ENCODE measurements around the gene UBFD1.
A peak's percentile ranks its signal among the peaks of the same experiment; 100 is the strongest.
"Not testable (repeated sequence)": the region's sequence is repeated elsewhere in the genome, so short reads cannot be mapped to it uniquely, and the experiment has no call there.

The UBFD1 gene

GRCh38 chr16:23527961-23528643 lies 29.4 kb upstream of the UBFD1 start:
- DNase-seq (ENCODE audit: low read depth in 3 of 3, low spot score in 1 of 3) = no peak

- DNase-seq (ENCODE audit: low read depth in 3 of 3, low spot score in 1 of 3) = no peak
These were observed 28.8 kb upstream of the UBFD1 start for GRCh38 chr16:23528644-23529310.

- no peak for DNase-seq (ENCODE audit: low read depth in 3 of 3, low spot score in 1 of 3)
These were observed 27.5 kb upstream of the UBFD1 start for GRCh38 chr16:23530062-23530461.

DNA sequence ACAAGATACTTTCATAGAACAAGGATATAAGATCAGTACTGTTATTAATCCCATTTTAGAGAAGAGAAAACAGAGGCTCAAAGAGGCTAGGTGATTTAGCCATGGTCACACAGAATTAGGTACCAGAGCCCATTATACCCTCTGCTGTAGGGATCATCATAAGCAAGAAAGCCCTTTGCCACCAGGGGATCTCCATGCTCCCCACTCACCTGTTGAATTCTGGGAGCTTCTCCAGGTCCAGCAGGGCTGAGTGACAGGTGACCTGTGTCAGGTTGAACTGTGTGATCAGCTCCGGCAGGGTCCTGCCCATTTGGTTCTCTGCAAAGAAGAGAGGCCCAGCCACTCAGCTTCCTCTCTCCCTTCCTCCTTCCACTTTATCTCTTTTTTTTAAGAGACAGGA lies 25.1 kb upstream of the UBFD1 start:
- DNase-seq (ENCODE audit: low read depth in 3 of 3, low spot score in 1 of 3) = no peak

GRCh38 chr16:23534868-23535860 lies 22.4 kb upstream of the UBFD1 start:
- DNase-seq (ENCODE audit: low read depth in 3 of 3, low spot score in 1 of 3) = no peak

DNA sequence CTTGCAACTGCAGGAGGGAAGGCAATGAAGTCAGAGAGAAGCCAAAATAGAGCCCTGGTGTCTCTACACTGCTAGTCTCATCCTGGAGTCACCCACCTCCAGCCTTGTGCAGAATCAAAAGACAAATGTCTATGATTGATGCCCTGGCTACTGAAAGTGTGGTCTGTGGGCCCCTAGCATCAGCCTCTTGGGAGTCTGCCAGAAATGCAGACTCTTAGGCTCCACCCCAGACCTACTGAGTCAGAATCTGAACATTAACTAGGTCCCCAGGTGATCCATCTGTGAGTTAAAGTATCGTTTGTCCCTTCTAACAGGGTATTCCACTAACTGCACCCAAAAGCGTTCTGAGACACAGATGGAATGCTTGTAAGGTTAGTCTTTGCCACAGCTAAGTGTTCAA lies 21.6 kb upstream of the UBFD1 start:
- no peak for DNase-seq (ENCODE audit: low read depth in 3 of 3, low spot score in 1 of 3)

DNA sequence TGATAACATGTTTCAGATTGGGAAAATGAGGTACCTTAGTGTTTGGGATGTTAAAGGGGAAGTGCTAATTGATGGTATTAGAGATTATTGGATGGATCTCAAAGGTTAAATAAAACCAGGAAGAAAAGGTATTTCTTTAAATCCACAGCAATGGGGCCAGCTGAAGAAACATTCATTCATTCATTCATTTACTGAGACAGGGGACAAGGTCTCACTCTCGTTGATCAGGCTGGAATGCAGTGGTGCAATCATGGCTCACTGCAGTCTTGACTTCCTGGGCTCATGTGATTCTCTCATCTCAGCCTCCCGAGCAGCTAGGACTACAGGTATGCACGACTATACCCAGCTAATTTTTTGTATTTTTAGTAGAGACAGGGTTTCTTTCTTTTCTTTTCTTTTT lies 20.1 kb upstream of the UBFD1 start:
- no peak for DNase-seq (ENCODE audit: low read depth in 3 of 3, low spot score in 1 of 3)

DNA sequence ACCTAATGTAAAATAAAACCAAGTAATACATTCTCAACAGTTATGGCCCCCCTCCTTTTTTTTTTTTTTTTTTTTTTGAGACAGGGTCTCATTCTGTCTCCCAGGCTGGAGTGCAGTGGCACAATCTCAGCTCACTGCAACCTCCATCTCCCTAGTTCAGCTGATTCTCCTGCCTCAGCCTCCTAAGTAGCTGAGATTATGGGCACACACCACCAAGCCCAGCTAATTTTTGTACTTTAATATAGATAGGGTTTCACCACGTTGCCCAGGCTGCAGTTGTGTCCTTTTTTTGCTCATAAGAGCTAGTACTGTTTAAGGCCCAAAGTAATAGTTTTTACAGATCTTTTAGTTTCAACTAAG lies 18.6 kb upstream of the UBFD1 start:
- DNase-seq (ENCODE audit: low read depth in 3 of 3, low spot score in 1 of 3) = no peak

DNA sequence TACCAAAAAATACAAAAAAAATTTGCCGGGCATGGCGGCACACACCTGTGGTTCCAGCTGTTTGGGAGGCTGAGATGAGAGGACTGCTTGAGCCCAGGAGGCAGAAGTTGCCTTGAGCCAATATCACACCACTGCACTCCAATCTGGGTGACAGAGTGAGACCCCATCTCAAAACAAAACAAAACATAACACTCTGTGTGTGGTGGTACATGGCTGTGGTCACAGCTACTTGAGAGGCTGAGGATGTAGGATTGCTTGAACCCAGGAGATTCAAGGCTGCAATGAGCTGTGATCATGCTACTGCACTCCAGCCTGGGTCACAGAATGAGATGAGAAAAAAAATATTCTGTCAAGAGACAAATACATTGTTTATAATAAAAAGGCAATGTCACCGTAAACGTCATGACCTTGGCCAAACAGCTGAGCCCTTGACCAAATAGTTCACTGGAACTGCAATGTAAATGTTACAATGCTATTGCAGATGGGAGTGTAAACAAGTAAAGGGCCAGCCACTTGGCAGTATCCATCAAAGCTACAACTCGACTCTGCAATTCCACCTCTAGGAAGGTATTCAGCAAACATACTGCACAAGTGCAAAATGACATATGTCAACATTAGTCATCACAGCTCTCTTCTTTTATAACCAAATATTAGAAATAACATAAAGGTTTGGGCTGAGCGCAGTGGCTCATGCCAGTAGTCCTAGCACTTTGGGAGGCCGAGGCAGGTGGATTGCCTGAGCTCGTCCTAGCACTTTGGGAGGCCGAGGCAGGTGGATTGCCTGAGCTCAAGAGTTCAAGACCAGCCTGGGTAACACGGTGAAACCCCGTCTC lies 17.3 kb upstream of the UBFD1 start:
- no peak for DNase-seq (ENCODE audit: low read depth in 3 of 3, low spot score in 1 of 3)

DNA sequence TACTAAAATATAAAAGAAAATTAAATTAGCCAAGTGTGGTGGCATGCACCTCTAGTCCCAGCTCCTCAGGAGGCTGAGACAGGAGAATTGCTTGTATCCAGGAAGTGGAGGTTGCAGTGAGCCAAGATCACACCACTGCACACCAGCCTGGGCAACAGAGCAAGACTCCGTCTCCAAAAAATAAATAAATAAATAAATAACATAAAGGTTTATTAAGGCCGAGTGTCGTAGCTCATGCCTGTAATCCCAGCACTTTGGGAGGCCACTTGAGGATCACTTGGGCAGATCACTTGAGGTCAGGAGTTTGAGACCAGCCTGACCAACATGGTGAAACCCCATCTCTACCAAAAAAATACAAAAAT lies 16.7 kb upstream of the UBFD1 start:
- DNase-seq (ENCODE audit: low read depth in 3 of 3, low spot score in 1 of 3) = not testable (repeated sequence)

DNA sequence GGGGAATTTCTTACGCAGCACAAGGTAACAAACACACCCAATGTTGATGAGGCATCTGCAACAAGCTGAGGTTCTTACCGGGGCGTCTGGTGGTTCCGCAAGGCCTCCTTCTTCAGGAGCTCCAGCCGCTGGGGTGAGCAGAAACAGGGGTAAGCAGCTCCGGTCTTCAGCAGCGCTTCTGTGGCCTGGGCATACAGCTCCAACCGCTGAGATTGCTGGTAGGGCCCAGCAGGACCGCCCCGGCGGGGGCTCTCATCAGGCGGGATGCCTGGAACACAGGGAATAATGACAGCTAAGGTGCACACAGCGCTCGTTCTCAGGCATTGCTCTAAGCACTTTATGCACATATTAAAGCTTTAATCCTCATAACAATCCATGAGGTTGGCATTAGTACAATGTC lies 13.1 kb upstream of the UBFD1 start:
- no peak for DNase-seq (ENCODE audit: low read depth in 3 of 3, low spot score in 1 of 3)

DNA sequence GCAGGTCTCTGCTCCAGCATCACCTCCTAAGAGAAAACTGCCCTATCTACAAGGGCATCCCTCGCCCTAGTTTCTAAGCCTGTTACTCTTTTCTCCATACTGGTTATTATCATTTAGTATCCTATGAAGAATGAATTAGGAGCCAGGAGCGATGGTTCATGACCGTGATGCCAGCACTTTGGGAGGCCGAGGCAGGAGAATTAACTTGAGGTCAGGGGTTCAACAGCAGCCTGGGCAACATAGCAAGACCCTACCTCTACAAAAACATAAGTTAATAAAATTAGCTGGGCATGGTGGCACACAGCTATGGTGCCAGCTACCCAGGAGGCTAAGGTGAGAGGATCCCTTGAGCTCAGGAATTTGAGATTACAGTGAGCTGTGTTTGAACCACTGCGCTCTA lies 7.6 kb upstream of the UBFD1 start:
- no peak for DNase-seq (ENCODE audit: low read depth in 3 of 3, low spot score in 1 of 3)

- no peak for DNase-seq (ENCODE audit: low read depth in 3 of 3, low spot score in 1 of 3)
These were observed 5.4 kb upstream of the UBFD1 start for GRCh38 chr16:23552161-23552560.

GRCh38 chr16:23554536-23554935 lies 3.0 kb upstream of the UBFD1 start:
- no peak for DNase-seq (ENCODE audit: low read depth in 3 of 3, low spot score in 1 of 3)

DNA sequence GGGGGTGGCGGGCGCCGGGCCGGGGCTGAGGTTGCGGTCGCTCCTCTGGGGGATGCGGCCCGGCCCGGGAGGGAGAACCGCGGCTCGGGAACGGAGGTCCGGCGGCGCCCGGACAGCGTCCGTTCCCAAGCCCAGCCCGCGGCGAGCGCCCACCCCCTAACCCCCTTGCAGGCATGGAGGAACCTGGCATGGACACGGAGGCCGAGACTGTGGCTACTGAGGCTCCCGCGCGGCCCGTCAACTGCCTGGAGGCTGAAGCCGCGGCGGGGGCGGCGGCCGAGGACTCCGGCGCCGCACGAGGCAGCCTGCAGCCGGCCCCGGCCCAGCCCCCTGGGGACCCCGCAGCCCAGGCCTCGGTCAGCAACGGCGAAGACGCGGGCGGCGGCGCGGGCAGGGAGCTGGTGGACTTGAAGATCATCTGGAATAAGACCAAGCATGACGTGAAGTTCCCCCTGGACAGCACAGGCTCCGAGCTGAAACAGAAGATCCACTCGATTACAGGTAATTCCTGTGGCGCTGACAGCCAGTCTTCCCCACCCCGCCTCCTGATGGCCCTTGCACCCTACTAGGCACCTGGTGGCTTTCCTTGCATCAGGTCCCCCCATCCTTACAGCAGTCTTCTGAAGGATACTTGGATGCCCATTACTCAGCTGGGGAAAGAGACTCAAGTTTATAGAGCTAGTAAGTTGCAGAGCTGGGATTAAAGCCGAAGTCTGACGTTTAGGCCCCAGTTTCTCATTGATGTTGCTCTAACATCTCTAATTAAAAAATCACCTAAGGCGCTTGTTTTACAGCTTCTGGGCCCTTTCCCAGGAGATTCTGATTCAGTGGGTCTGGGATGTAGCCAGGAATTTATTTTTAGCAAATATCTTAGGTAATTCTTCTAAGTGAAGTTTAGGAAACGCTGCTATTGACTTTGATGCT lies 514 bp downstream of the UBFD1 start:
- DNase-seq (ENCODE audit: low read depth in 3 of 3, low spot score in 1 of 3) = peak in 1 of 3 donors; percentile 4

DNA sequence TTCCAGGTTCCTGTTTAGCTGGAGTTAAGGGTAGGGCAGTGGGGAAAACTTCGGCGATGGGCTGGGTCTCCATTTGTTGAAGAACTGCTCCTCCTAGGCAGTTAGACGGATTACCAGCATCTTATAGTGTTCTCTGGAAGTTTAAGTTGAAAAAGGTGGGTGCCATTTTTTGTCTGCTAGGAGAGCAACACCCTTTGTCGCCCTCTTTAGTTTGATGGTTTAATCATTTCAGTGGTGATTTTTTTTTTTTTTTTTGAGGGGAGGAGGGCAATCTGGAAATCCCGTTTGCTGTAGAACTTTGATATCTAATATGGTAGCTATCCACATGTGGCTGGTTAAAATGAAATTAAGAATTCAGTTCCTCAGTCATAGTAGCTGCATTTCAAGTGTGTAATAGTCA lies 4.1 kb downstream of the UBFD1 start:
- DNase-seq (ENCODE audit: low read depth in 3 of 3, low spot score in 1 of 3) = no peak

- no peak for DNase-seq (ENCODE audit: low read depth in 3 of 3, low spot score in 1 of 3)
These were observed 5.0 kb downstream of the UBFD1 start for GRCh38 chr16:23562505-23562904.

- DNase-seq (ENCODE audit: low read depth in 3 of 3, low spot score in 1 of 3) = no peak
These were observed 5.7 kb downstream of the UBFD1 start for GRCh38 chr16:23563186-23563585.

GRCh38 chr16:23564575-23565363 lies 7.2 kb downstream of the UBFD1 start:
- DNase-seq (ENCODE audit: low read depth in 3 of 3, low spot score in 1 of 3) = no peak

All from stimulated activated CD4-positive, alpha-beta T cell treated with anti-CD3 and anti-CD28 coated beads, TNF-alpha, amount 100 ng/mL, for 1 hour (primary cell).